ENCODE measurements around the gene KLK13. TPM values are rescaled to one million over a fixed set of nuclear protein-coding genes. Genes with fewer than 3 reads are reported as not detected.
A peak's percentile ranks its signal among the peaks of the same experiment; 100 is the strongest.

Gene KLK13
- polyA plus RNA-seq, 1 of the 3 experiments (the other 2 are of a cell fraction), result not detected

- no peaks in the 10 kb centered on the region for H3K4me1 ChIP-seq (ENCODE audit: control insufficient read depth in 1 of 2, insufficient read depth in 2 of 2, low read depth in 1 of 2, low read length in 1 of 2)
- peak; percentile 4 for DNase-seq
- 9% methylated on average over 14 of the region's 19 CpGs for WGBS (ENCODE audit: low lambda C conversion rate)
- H3K79me2 ChIP-seq (ENCODE audit: insufficient read depth), result no peaks in the 10 kb centered on the region
- peaks cover 57% of the 10 kb centered on the region; the same call in 1 of the 2 replicates for H3K27me3 ChIP-seq (ENCODE audit: insufficient read depth)
- H2AFZ ChIP-seq (ENCODE audit: low read depth), result no peak overlapping the region
- H3K4me3 ChIP-seq (ENCODE audit: low read depth in 2 of 2, low read length in 1 of 2), result no peak overlapping the region
- H3K36me3 ChIP-seq (replicated peaks in 1 of 2; ENCODE audit: control insufficient read depth in 1 of 2, insufficient read depth in 2 of 2, low read length in 1 of 2), result no peaks in the 10 kb centered on the region
- H3F3A ChIP-seq (replicated peaks; ENCODE audit: insufficient read depth), result no peaks in the 10 kb centered on the region
- no peak overlapping the region for H3K27ac ChIP-seq (ENCODE audit: low read depth in 2 of 2, low read length in 1 of 2)
- H3K4me2 ChIP-seq, result no peak overlapping the region
- no peak overlapping the region for H3K9ac ChIP-seq
- no peaks in the 10 kb centered on the region for H3K9me3 ChIP-seq
- POLR2A ChIA-PET, result no interaction called here
- no peak for TF ChIP-seq YY1 (IDR thresholded peaks at IDR 0.05; ENCODE audit: low read depth)
- TF ChIP-seq FOSL2 (IDR thresholded peaks at IDR 0.05; ENCODE audit: borderline replicate concordance, low read depth), result no peak
- no peak for TF ChIP-seq IRF3 (IDR thresholded peaks at IDR 0.05; ENCODE audit: low read depth, low read length)
- no peak for TF ChIP-seq RCOR1 (IDR thresholded peaks at IDR 0.05; ENCODE audit: low read length)
- TF ChIP-seq FOXJ3 (CRISPR knock-in tag; IDR thresholded peaks at IDR 0.05), result no peak
- no peak for TF ChIP-seq REST (IDR thresholded peaks at IDR 0.05; ENCODE audit: low read depth, low read length)
- no peak for TF ChIP-seq CHD2 (IDR thresholded peaks at IDR 0.05; ENCODE audit: low read length, partially characterized antibody)
- H3K9me2 ChIP-seq, result no peaks in the 10 kb centered on the region
- CTCF ChIA-PET, result interaction anchor here (1.9 kb wide), 1 partner anchor 12 kb away, joined by 7 read pairs; no protein-coding TSS in a partner anchor
- H4K20me1 ChIP-seq (ENCODE audit: insufficient read depth), result no peaks in the 10 kb centered on the region
Observed at GRCh38 chr19:51009061-51009891, 55.6 kb downstream of the KLK13 start.

- H3K36me3 ChIP-seq (replicated peaks in 1 of 2; ENCODE audit: control insufficient read depth in 1 of 2, insufficient read depth in 2 of 2, low read length in 1 of 2), result no peaks in the 10 kb centered on the region
- DNase-seq, result no peak
- no peak overlapping the region for H3K9ac ChIP-seq
- H2AFZ ChIP-seq (ENCODE audit: low read depth), result no peak overlapping the region
- 13% methylated on average over 3 of the region's 3 CpGs for WGBS (ENCODE audit: low lambda C conversion rate)
- CTCF ChIA-PET, result interaction anchor here (2.1 kb wide), 1 partner anchor 9 kb away, joined by 8 read pairs; no protein-coding TSS in a partner anchor
- POLR2A ChIA-PET, result no interaction called here
- no peaks in the 10 kb centered on the region for H3F3A ChIP-seq (replicated peaks; ENCODE audit: insufficient read depth)
- TF ChIP-seq RXRA (IDR thresholded peaks at IDR 0.05; ENCODE audit: borderline replicate concordance, low read depth), result no peak
- no peak for TF ChIP-seq FOSL2 (IDR thresholded peaks at IDR 0.05; ENCODE audit: borderline replicate concordance, low read depth)
- no peak for TF ChIP-seq NFIC (IDR thresholded peaks at IDR 0.05; ENCODE audit: borderline replicate concordance)
- TF ChIP-seq SIN3A (IDR thresholded peaks at IDR 0.05; ENCODE audit: borderline replicate concordance, low read depth, low read length), result no peak
- TF ChIP-seq NRF1 (IDR thresholded peaks at IDR 0.05; ENCODE audit: low read depth, low read length), result no peak
- no peak for TF ChIP-seq ZBTB33 (IDR thresholded peaks at IDR 0.05; ENCODE audit: borderline replicate concordance, low read depth)
- no peak for TF ChIP-seq IRF3 (IDR thresholded peaks at IDR 0.05; ENCODE audit: low read depth, low read length)
- no peak for TF ChIP-seq SMC3 (IDR thresholded peaks at IDR 0.05; ENCODE audit: low read depth, low read length)
- TF ChIP-seq EP300 (IDR thresholded peaks at IDR 0.05; ENCODE audit: borderline replicate concordance in 1 of 2, low read depth in 1 of 2, low read length in 1 of 2), result no peak
- no peak for TF ChIP-seq RAD21 (IDR thresholded peaks at IDR 0.05; ENCODE audit: low read length)
- no peaks in the 10 kb centered on the region for H3K4me1 ChIP-seq (ENCODE audit: control insufficient read depth in 1 of 2, insufficient read depth in 2 of 2, low read depth in 1 of 2, low read length in 1 of 2)
- H3K9me2 ChIP-seq, result no peaks in the 10 kb centered on the region
- H3K4me3 ChIP-seq (ENCODE audit: low read depth in 2 of 2, low read length in 1 of 2), result no peak overlapping the region
- H3K9me3 ChIP-seq, result no peaks in the 10 kb centered on the region
- H3K4me2 ChIP-seq, result no peak overlapping the region
- H3K79me2 ChIP-seq (ENCODE audit: insufficient read depth), result no peaks in the 10 kb centered on the region
- no peak overlapping the region for H3K27ac ChIP-seq (ENCODE audit: low read depth in 2 of 2, low read length in 1 of 2)
- H4K20me1 ChIP-seq (ENCODE audit: insufficient read depth), result no peaks in the 10 kb centered on the region
- H3K27me3 ChIP-seq (ENCODE audit: insufficient read depth), result peaks cover 42% of the 10 kb centered on the region; the same call in 1 of the 2 replicates
Observed at GRCh38 chr19:51007488-51007887, 57.4 kb downstream of the KLK13 start.

Measured in SK-N-SH (cell line).